GM19240 (cell line): ENCODE data around the gene SPSB3.

ENCODE experiments used
- DNase-seq: peaks from one replicate; pipeline ENCODE4 v3.0.0; 2011; ENCODE audit warnings: low spot score; ENCODE audit not compliant: insufficient read length

Gene SPSB3

GRCh38 chr16:1775006-1775845 is 7.1 kb downstream of the SPSB3 start:
- no peak for DNase-seq

- no peak for DNase-seq
These were observed 8.0 kb downstream of the SPSB3 start for GRCh38 chr16:1774448-1774780.

GRCh38 chr16:1773703-1774447 is 8.5 kb downstream of the SPSB3 start:
- no peak for DNase-seq

GRCh38 chr16:1772908-1773702 is 9.3 kb downstream of the SPSB3 start, which contains the start of gene MRPS34:
Gene MRPS34 (minus strand): TSS chr16:1773134. CDS start chr16:1773119, 15 bp downstream.
- peak; percentile 75 for DNase-seq

GRCh38 chr16:1772362-1772907 is 9.9 kb downstream of the SPSB3 start, which contains the start of gene EME2:
Gene EME2 (plus strand): TSS chr16:1772810. CDS start chr16:1773228, 418 bp downstream.
- DNase-seq: no peak

- DNase-seq: no peak
These were observed 10.5 kb downstream of the SPSB3 start for GRCh38 chr16:1771864-1772361.

- peak; percentile 67 for DNase-seq
These were observed 11.0 kb downstream of the SPSB3 start, which contains the start of gene NME3 for GRCh38 chr16:1771188-1771863. Gene NME3 (minus strand): TSS chr16:1771543. CDS start chr16:1771534, 9 bp downstream.

- DNase-seq: no peak
These were observed 11.8 kb downstream of the SPSB3 start for GRCh38 chr16:1770328-1771187.

- DNase-seq: no peak
These were observed 12.7 kb downstream of the SPSB3 start for GRCh38 chr16:1769402-1770300.

GRCh38 chr16:1768767-1769401 is 13.5 kb downstream of the SPSB3 start:
- DNase-seq: no peak

- DNase-seq: no peak
These were observed 14.2 kb downstream of the SPSB3 start for GRCh38 chr16:1768061-1768766.

GRCh38 chr16:1767116-1767994 is 15.0 kb downstream of the SPSB3 start:
- no peak for DNase-seq

GRCh38 chr16:1766701-1767100 is 15.7 kb downstream of the SPSB3 start:
- DNase-seq: no peak

- DNase-seq: no peak
These were observed 16.1 kb downstream of the SPSB3 start for GRCh38 chr16:1766231-1766630.

- DNase-seq: no peak
These were observed 16.5 kb downstream of the SPSB3 start for GRCh38 chr16:1765826-1766225.

- no peak for DNase-seq
These were observed 17.4 kb downstream of the SPSB3 start for GRCh38 chr16:1764971-1765370.
